Measurements from ENCODE around the gene LARGE1.

LARGE1 gene

DNA sequence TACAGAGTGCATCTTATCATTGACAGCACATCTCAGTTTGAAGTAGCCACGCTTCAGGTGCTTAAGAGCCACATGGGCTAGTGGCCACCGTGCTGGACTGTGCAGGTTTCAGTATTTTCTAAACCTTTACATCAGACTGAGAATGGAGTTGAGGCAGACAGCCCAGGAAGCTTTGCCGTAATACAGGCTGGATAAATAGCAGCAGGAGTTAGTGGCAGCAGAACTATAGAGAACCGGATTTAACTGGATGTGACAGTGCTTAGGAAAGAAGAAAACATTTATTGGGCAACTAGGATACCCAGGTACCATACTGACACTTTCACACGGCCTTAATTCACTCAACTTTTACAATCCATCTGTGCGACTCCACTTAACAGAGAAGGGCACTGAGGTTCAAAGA is 145.5 kb downstream of the LARGE1 start:
- no peak for DNase-seq (ENCODE audit: low spot score)

GRCh38 chr22:33772745-33773144 is 147.5 kb downstream of the LARGE1 start:
- DNase-seq (ENCODE audit: low spot score) = no peak

DNA sequence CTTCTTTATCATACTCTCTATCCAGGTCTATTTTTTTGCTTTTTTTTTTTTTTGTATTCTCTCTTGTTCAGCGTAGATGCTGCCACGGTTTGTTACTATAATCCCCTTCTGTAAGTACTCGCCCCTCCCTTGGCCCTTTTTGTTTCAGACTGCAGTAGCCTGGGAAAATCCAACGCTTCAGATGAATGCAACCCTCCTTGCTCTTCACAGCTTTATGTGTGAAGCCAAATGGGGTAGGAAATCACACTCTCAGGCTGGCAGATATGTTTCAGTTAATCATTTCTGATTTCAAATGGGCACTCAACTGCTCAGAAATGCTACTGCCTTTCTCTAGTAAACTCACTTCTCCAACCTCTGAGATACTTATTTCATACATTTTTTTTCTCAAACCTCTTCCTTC is 149.1 kb downstream of the LARGE1 start:
- DNase-seq (ENCODE audit: low spot score) = no peak

DNA sequence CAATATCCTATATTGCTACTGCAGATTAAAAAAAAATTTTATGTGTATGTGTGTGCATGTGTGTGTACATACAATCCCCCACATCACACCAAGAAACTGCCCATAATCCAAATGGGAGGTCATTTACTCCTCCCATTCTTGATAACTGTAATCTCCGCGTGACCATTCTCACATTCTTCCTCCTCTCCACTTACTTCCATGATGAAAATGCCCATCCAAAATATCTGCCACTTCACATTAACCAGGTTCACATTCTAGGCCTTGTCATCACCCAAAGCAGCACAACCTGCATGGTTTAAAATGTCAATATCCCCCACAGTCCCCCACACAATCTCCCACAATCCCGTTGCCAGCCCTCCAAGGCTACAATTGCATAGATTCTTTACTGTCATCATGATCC is 149.6 kb downstream of the LARGE1 start:
- DNase-seq (ENCODE audit: low spot score) = no peak

DNA sequence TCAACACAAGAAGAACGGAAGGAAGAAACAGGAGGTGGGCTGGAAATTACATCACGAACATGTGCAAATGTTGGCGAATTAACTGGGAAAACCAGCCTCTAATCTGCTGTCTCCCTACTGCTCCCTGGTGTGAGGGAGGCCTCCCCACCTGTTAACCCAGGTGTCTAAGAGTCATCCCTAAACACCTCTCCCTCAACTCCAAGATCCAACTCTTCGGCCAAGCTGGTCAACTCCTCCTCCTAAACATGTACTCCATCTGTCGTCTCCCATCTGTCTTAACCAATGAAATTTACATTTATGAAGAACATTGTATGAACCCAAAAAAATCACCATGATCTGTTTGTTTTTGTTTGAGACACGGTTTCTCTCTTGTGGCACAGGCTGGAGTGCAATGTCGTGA is 154.2 kb downstream of the LARGE1 start:
- DNase-seq (ENCODE audit: low spot score) = no peak

DNA sequence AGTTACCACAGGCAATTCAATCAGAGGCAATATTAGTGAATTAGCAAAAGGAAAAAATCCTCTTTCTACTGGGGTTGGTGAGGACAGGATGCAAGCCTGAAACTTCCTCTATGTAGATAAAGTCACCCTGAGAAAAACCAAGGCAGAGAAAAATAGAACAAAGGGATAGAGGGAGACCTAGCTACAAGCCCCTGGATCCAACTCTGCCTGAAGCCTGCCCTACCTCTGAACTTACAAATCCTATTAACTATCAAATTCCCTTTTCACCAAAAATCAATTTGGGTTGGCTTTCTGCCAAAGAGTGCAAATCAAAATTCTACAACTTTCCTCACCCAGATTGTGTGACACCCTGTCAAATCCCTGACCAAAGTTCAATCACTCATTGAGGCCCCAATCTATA is 161.3 kb downstream of the LARGE1 start:
- DNase-seq (ENCODE audit: low spot score) = no peak

DNA sequence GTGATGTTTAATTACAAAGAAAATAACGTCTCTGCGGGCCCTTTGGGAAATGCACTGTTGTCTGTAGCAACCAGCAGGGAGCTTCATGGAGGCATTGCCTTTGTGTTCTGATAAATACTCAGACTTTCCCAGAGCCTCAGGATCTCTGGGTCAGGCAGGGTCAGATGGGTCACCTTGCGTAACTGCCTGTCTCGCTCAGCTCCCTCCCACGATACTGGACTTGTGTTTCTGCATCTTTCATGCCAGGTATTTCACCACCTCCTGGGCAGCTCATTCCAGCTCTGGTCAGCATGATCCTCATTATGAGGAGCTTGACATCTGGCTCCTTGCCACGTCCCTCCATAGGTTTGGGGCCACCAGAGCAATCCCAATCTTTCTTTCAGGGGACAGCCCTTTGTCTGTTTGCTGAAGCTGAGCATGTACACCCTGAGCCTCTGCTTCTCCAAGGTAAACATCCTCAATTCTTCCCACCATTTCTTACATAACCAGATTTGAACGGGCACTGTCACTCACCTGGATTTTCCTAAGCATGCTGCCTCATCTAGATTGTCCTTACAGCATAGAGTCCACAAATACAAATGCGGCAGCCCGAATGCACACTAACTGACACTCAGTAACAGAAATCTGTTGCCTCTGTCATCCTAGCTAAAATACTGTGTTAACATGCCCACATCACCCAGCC is 162.3 kb downstream of the LARGE1 start:
- DNase-seq (ENCODE audit: low spot score) = no peak

GRCh38 chr22:33757041-33757801 is 163.1 kb downstream of the LARGE1 start:
- DNase-seq (ENCODE audit: low spot score) = no peak

GRCh38 chr22:33756508-33756949 is 163.7 kb downstream of the LARGE1 start:
- no peak for DNase-seq (ENCODE audit: low spot score)

DNA sequence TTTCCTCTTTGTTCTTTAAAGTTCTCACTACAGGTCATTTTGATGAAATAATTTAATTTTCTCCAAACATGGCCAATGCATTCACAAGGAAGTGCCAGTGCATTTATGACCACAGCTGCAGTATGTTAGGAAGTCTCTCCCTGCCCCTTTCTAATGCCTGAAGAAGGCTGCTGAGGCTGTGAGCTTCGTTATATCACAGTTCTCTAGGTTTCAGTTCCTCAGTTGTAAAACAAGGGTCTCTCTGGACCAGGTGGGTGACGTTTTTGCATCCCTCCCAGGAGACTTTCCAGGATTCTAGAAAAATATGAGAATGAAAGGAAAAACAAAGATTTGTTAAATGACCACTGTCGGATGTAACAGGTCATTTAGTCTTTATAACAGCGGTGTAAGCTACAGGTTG is 171.6 kb downstream of the LARGE1 start:
- DNase-seq (ENCODE audit: low spot score) = no peak

DNA sequence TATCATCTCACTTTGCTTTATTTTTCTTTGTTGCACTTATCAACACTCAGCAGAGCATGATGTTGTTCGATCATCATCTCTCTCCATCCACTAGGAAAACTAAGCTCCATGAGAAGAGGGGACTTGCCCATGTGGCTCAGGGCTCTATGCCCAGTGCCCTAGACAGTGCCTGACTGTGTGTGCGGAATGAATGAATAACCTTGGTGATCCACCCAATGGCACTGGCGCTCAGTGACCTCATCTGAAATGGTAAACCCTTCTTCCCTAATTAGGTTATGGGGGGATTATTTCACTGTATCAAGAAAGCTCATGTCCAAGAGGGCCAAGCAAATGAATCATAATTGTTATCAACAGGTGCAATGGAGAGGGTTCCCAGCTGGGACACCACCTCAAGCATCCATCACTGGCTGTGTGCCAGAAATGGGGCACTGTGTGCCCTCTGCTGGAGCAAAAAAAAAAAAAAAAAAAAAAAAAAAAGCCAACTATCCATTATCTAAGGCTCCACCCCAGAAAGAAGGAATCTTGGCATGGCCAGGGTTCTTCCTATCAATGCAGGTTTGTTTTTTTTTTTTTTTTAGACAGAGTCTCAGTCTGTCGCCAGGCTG is 172.6 kb downstream of the LARGE1 start:
- DNase-seq (ENCODE audit: low spot score) = no peak

GRCh38 chr22:33747029-33747428 is 173.2 kb downstream of the LARGE1 start:
- DNase-seq (ENCODE audit: low spot score) = no peak

DNA sequence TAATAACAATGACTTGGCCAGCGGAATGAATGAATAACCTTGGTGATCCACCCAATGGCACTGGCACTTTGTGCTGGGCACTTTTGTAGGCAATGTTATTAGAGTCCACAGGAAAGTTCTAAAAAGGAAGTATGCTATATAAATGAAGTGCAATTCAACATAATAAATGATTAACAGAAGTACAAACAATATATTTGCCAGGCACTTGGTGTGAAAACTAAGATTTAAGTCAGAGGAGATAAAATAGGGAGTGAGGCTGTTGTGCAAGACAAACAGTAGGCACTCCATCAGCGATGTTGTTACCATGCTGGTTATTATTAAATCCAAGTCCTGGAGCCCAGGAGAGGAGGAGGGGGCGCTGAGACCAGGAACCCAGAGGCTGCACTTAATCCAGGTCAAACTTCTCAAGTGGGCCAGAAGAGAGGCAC is 173.8 kb downstream of the LARGE1 start:
- DNase-seq (ENCODE audit: low spot score) = no peak

- DNase-seq (ENCODE audit: low spot score) = no peak
These were observed 174.8 kb downstream of the LARGE1 start for GRCh38 chr22:33745501-33745900.

DNA sequence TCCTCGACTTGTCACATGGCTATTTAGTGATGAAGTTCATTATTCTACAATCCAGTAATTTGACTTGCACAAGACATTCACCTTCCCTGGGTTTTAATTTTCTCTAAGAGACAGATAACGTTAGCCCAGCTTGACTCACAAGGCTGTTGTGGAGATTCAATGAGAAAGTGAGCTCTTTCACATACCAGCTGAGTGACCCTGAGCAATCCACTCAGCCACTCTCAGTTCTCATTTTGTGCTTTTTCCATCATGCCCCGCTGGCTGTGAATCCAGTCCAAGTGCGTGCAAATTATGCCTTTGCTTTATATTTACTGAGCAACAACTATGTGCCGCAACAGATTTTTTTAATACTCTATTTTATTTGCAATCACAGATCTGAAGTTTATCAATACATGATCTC is 176.5 kb downstream of the LARGE1 start:
- no peak for DNase-seq (ENCODE audit: low spot score)

GRCh38 chr22:33741025-33741424 is 179.3 kb downstream of the LARGE1 start:
- DNase-seq (ENCODE audit: low spot score) = no peak

GRCh38 chr22:33739516-33739915 is 180.8 kb downstream of the LARGE1 start:
- DNase-seq (ENCODE audit: low spot score) = no peak

- no peak for DNase-seq (ENCODE audit: low spot score)
These were observed 182.6 kb downstream of the LARGE1 start for GRCh38 chr22:33737662-33738061.

GRCh38 chr22:33735978-33736377 is 184.3 kb downstream of the LARGE1 start:
- DNase-seq (ENCODE audit: low spot score) = no peak

- no peak for DNase-seq (ENCODE audit: low spot score)
These were observed 191.4 kb downstream of the LARGE1 start for GRCh38 chr22:33728847-33729246.

DNA sequence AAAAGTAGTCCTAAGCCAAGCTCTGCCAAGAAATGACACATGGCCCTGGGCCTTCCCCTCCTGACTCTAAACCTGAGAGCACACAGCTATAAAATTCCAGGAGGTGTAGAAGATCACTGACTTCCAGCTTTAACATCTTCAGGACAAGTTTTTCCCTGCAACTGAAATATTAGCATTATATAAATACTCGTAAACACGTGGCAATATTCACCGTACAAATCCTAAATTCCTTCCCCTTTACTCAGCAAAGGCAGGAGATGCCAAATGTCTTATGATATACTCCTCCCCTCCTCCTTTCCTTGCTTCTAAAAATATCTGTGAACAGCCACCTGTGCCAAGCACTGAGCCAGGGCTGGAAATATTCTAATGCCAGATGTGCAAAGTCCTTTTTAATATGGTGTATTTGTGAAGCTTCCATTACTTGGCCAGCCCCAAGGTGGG is 194.0 kb downstream of the LARGE1 start:
- DNase-seq (ENCODE audit: low spot score) = no peak

DNA sequence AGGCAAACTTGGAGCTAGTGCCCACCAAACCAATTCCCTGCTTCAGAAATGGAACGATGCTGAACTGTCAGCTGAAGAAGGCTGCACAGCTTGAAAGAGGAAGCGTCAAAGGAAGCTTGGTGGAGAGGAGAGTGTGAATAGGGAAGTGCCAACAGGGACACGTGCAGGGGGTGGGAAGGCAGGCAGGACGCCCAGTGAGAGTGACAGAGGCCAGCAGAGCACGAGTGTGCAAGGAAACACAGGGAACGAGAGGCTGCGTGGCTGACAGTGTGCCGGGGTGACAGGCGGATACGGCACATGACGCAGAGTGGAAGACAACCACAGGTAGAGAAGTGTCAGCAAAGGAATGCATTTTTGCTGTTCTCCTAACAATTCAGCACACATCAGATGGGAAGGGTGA is 196.4 kb downstream of the LARGE1 start:
- DNase-seq (ENCODE audit: low spot score) = peak; percentile 14

DNA sequence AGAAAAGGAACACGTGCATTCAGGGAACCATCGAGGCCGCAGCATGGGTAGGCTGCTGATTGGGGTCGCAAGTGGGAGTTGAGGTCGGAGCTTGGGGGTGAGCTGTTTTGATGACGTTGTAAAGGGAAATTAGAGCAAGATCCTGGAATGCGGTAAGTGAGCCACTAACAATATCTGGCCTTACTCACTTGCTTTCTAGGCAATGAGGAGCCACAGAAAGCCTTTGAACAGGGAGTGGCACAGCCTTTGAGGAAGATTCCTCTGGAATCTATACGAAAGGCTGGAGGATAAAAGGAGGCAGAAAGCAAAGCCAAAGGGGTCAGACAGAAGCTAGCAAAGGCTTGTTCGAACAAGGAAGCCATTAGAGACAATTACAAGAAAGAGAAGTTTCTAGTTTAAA is 197.5 kb downstream of the LARGE1 start:
- no peak for DNase-seq (ENCODE audit: low spot score)
